ENCODE results near the gene FOXG1.

DNA sequence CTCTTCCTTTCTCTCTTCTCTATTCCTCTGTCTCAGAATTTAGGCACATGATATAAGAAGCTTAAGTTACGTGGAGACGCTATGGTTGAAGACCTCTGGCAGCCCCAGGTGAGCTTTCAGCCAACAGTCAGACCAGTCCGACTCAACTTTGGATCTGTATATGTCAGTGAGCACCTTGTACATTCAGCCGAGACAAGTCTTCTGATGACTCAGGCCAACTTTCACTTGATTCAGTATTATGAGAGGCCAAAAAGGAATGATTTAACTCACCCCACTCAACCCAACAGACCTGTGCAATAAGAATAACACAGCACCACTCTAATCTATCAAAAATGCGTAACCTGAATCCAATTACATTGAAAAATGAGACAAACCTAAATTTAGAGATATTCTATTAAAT, 47.5 kb upstream of the FOXG1 start:
- TF ChIP-seq CTCF (conservative IDR thresholded peaks at IDR 0.05; ENCODE audit: low read depth, low read length), result no peak
- TF ChIP-seq POLR2A (IDR thresholded peaks at IDR 0.05; ENCODE audit: low read depth, low read length), result no peak
- TF ChIP-seq RAD21 (IDR thresholded peaks at IDR 0.05; ENCODE audit: low read length), result no peak
- no peak for TF ChIP-seq MXI1 (IDR thresholded peaks at IDR 0.05; ENCODE audit: borderline replicate concordance, low read depth, low read length)
- TF ChIP-seq ELK1 (IDR thresholded peaks at IDR 0.05; ENCODE audit: borderline replicate concordance, low read depth, low read length), result no peak
- TF ChIP-seq CEBPB (IDR thresholded peaks at IDR 0.05; ENCODE audit: low read depth, low read length), result no peak
- no peak for TF ChIP-seq USF2 (IDR thresholded peaks at IDR 0.05; ENCODE audit: low read depth, low read length)
- TF ChIP-seq SMC3 (IDR thresholded peaks at IDR 0.05; ENCODE audit: low read depth, low read length), result no peak
- no peak for TF ChIP-seq MAFK (IDR thresholded peaks at IDR 0.05; ENCODE audit: low read depth, low read length)
- TF ChIP-seq CHD1 (IDR thresholded peaks at IDR 0.05; ENCODE audit: low read depth, low read length), result no peak
